B cell (primary cell): Measurements from ENCODE around the gene TLE3.

Experiments used
- EZH2 ChIP-seq: IDR thresholded peaks from 2 replicates; pipeline ENCODE4 v1.6.1; 2012; ENCODE audit warnings: borderline replicate concordance, low read depth, mild to moderate bottlenecking, moderate library complexity, low read length; ENCODE audit not compliant: insufficient read depth, poor library complexity, severe bottlenecking
- TF ChIP-seq, protein P1 (sequence below): fragments of 200-600 bp; IDR thresholded peaks from one replicate; pipeline ENCODE4 v1.8.0; 2022; ENCODE audit warnings: antibody characterized with exemption, mild to moderate bottlenecking

DNA sequence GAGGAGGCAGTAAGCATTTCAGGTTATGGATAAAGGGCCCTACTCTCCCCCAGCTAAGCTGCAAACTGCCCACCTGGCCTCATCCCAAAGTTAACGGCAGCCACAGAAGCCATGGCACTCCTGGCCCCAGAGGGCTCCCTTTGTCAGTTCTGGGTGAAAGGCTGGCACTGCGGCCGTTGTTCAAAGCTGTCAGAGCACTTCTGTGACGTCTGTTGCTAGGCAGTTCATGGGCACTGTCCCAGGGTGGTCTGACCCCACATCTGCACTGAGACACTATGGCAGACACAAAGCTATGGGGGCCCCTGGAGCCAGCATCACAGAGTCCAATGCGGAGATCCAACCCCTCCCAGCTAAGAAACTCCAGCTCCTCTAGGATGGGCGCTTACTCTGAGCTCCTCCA lies 30.0 kb downstream of the TLE3 start:
- TF ChIP-seq, protein P1, sequence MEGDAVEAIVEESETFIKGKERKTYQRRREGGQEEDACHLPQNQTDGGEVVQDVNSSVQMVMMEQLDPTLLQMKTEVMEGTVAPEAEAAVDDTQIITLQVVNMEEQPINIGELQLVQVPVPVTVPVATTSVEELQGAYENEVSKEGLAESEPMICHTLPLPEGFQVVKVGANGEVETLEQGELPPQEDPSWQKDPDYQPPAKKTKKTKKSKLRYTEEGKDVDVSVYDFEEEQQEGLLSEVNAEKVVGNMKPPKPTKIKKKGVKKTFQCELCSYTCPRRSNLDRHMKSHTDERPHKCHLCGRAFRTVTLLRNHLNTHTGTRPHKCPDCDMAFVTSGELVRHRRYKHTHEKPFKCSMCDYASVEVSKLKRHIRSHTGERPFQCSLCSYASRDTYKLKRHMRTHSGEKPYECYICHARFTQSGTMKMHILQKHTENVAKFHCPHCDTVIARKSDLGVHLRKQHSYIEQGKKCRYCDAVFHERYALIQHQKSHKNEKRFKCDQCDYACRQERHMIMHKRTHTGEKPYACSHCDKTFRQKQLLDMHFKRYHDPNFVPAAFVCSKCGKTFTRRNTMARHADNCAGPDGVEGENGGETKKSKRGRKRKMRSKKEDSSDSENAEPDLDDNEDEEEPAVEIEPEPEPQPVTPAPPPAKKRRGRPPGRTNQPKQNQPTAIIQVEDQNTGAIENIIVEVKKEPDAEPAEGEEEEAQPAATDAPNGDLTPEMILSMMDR = no peak
- no peak for TF ChIP-seq EZH2
